Measurements from ENCODE around the gene ACAD10.
"Not testable (repeated sequence)": the region's sequence is repeated elsewhere in the genome, so short reads cannot be mapped to it uniquely, and the experiment has no call there.

Gene ACAD10

GRCh38 chr12:111687255-111687654 is 1.4 kb downstream of the ACAD10 start:
- no peak for DNase-seq (ENCODE audit: low read depth, low spot score)

- no peak for DNase-seq (ENCODE audit: low read depth, low spot score)
Observed at GRCh38 chr12:111687952-111688351, 2.1 kb downstream of the ACAD10 start.

GRCh38 chr12:111691262-111691661 is 5.4 kb downstream of the ACAD10 start:
- no peak for DNase-seq (ENCODE audit: low read depth, low spot score)

GRCh38 chr12:111692575-111693210 is 6.8 kb downstream of the ACAD10 start:
- no peak for DNase-seq (ENCODE audit: low read depth, low spot score)

GRCh38 chr12:111693818-111694217 is 8.0 kb downstream of the ACAD10 start:
- DNase-seq (ENCODE audit: low read depth, low spot score) = no peak

- DNase-seq (ENCODE audit: low read depth, low spot score) = no peak
Observed at GRCh38 chr12:111699962-111700361, 14.1 kb downstream of the ACAD10 start.

GRCh38 chr12:111705672-111706071 is 19.8 kb downstream of the ACAD10 start:
- DNase-seq (ENCODE audit: low read depth, low spot score) = no peak

GRCh38 chr12:111706145-111706544 is 20.3 kb downstream of the ACAD10 start:
- no peak for DNase-seq (ENCODE audit: low read depth, low spot score)

GRCh38 chr12:111715279-111715678 is 29.4 kb downstream of the ACAD10 start:
- no peak for DNase-seq (ENCODE audit: low read depth, low spot score)

- DNase-seq (ENCODE audit: low read depth, low spot score) = not testable (repeated sequence)
Observed at GRCh38 chr12:111719316-111719715, 33.5 kb downstream of the ACAD10 start.

GRCh38 chr12:111720457-111720856 is 34.6 kb downstream of the ACAD10 start:
- DNase-seq (ENCODE audit: low read depth, low spot score) = no peak

GRCh38 chr12:111723646-111724360 is 38.0 kb downstream of the ACAD10 start:
- DNase-seq (ENCODE audit: low read depth, low spot score) = not testable (repeated sequence)

GRCh38 chr12:111728795-111729194 is 42.9 kb downstream of the ACAD10 start:
- no peak for DNase-seq (ENCODE audit: low read depth, low spot score)

- no peak for DNase-seq (ENCODE audit: low read depth, low spot score)
Observed at GRCh38 chr12:111730420-111730819, 44.6 kb downstream of the ACAD10 start.

- DNase-seq (ENCODE audit: low read depth, low spot score) = no peak
Observed at GRCh38 chr12:111732786-111733185, 46.9 kb downstream of the ACAD10 start.

- DNase-seq (ENCODE audit: low read depth, low spot score) = no peak
Observed at GRCh38 chr12:111733340-111733915, 47.6 kb downstream of the ACAD10 start.

- not testable (repeated sequence) for DNase-seq (ENCODE audit: low read depth, low spot score)
Observed at GRCh38 chr12:111739524-111739923, 53.7 kb downstream of the ACAD10 start.

- DNase-seq (ENCODE audit: low read depth, low spot score) = no peak
Observed at GRCh38 chr12:111741235-111741812, 55.5 kb downstream of the ACAD10 start.

GRCh38 chr12:111745211-111745610 is 59.4 kb downstream of the ACAD10 start:
- DNase-seq (ENCODE audit: low read depth, low spot score) = no peak

GRCh38 chr12:111747333-111747732 is 61.5 kb downstream of the ACAD10 start:
- DNase-seq (ENCODE audit: low read depth, low spot score) = no peak

- no peak for DNase-seq (ENCODE audit: low read depth, low spot score)
Observed at GRCh38 chr12:111748151-111748672, 62.4 kb downstream of the ACAD10 start.

GRCh38 chr12:111748867-111749266 is 63.0 kb downstream of the ACAD10 start:
- DNase-seq (ENCODE audit: low read depth, low spot score) = no peak

Data from activated CD4-positive, CD25-positive, alpha-beta regulatory T cell treated with anti-CD3 and anti-CD28 coated beads, Interleukin-2, amount 50 U/mL, for 16 hours (primary cell).